Fibroblast of pulmonary artery (primary cell): ENCODE measurements around the gene MAP3K8.
"Not testable (repeated sequence)": the region's sequence is repeated elsewhere in the genome, so short reads cannot be mapped to it uniquely, and the experiment has no call there.

Experiments
- DNase-seq: peaks from one replicate; pipeline ENCODE4 v3.0.0-alpha.2; 2010; ENCODE audit warnings: low read depth
- H3K4me3 ChIP-seq: replicated peaks from 2 replicates; pipeline ENCODE4 v1.5.1; 2011; ENCODE audit warnings: low read depth, mild to moderate bottlenecking, control low read depth, low read length, moderate library complexity
- TF ChIP-seq, protein P1 (sequence below): IDR thresholded peaks from 2 replicates; pipeline ENCODE4 v1.5.1; 2011; ENCODE audit warnings: mild to moderate bottlenecking, control low read depth, low read length, inconsistent platforms; ENCODE audit errors: missing control alignments

MAP3K8 gene

DNA sequence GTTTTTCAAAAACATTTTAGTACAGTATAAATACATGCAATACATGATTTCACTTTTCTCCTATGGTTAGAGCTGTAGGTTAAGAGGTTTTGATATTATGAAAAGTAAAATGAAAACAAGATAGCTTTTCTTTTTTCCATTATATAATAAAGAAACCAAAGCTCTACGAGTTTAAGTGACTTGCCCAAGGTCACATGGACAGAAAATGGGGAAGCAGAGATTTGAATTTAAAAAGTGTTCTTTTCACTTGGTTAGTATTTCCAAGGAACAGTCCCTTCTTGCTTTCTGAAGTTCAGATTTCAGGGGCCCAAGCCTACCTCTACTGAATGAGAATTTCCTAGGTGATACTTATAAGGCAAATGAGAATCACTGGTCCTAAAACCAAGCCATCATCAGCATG lies 13.2 kb upstream of the MAP3K8 start:
- no peak for DNase-seq
- TF ChIP-seq, protein P1, sequence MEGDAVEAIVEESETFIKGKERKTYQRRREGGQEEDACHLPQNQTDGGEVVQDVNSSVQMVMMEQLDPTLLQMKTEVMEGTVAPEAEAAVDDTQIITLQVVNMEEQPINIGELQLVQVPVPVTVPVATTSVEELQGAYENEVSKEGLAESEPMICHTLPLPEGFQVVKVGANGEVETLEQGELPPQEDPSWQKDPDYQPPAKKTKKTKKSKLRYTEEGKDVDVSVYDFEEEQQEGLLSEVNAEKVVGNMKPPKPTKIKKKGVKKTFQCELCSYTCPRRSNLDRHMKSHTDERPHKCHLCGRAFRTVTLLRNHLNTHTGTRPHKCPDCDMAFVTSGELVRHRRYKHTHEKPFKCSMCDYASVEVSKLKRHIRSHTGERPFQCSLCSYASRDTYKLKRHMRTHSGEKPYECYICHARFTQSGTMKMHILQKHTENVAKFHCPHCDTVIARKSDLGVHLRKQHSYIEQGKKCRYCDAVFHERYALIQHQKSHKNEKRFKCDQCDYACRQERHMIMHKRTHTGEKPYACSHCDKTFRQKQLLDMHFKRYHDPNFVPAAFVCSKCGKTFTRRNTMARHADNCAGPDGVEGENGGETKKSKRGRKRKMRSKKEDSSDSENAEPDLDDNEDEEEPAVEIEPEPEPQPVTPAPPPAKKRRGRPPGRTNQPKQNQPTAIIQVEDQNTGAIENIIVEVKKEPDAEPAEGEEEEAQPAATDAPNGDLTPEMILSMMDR, result no peak

DNA sequence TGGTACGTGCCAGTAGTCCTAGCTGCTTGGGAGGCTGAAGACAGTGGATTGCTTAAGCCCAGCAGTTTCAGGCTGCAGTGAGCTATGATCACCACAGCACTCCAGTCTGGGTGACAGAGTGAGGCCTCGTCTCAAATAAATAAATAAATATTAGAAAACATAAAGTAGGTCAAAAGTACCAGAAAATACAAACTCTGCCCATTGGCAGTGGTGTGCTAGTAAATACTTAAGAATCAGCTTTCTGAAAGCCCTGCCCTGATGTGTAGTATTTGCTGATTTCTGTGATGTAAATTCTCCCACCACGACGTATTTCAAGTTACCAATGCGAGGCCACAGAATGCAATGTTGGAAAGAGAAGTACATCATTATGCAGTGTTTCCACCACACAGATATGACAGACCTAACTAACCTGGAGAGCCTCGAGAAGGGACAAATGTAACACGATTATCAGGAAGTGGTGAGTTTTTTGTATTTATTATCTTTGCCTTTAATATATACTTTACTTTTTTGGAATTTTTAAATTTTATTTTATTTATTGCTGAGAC lies 11.8 kb upstream of the MAP3K8 start:
- H3K4me3 ChIP-seq, result no peak overlapping the region
- TF ChIP-seq, protein P1, result no peak
- DNase-seq, result no peak

More for the DNA sequence above, 13.2 kb upstream of the MAP3K8 start:
- H3K4me3 ChIP-seq, result no peak overlapping the region

DNA sequence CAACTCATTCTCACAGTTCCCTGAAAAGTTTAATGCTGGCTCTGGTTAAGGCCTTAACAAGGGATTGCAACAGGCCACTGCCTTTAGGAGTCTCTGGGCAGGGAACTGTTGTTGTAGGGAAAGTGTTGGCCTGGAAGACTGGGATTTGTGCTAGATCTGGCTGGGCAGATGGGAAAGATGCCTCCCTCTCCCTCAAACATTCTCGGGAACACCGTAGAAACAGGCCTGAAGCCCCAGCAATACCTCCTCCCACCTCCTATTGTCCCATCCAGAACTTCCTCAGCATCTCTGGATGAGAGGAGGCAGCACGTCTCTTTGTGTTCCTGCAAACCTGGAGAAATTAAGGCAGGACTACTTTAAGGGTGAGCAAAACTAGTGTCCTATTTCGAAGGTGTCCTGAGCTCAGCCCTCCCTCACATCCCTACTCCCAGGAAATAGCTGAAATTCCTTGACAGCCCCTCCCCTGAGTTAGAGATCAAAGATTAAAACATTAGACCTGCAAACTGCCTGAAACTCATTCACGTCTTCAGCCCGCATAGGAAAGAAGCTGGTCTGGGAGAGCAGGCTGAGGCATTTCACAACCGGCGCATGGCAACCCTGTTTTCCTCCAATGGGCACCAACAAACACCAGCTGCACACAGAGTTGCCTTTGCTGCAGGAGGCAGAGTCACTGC lies 10.9 kb upstream of the MAP3K8 start:
- no peak overlapping the region for H3K4me3 ChIP-seq
- DNase-seq, result peak; percentile 84
- TF ChIP-seq, protein P1, result no peak

DNA sequence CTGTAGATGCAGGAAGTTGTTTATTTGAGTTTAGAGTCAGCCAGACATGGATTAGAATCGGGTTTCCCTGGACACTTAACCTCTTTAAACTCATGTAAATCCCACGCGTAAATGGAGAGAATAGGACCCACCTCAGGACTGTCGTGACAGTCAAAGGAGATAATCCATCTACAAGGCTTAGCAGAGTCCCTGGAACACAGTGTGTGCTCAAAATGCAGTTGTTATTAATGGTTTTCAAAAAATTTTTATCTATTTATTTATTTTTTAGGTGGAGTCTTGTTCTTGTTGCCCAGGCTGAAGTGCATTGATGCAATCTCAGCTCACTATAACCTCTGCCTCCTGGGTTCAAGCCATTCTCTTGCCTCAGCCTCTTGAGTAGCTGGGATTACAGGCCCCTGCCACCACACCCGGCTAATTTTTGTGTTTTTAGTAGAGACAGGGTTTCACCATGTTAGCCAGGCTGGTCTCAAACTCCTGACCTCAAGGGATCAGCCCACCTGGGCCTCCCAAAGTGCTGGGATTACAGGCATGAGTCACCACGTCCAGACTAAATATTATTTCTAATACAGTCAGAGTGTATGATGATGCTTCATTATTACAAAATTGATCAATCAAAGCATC lies 10.2 kb upstream of the MAP3K8 start:
- not testable (repeated sequence) for H3K4me3 ChIP-seq, DNase-seq

DNA sequence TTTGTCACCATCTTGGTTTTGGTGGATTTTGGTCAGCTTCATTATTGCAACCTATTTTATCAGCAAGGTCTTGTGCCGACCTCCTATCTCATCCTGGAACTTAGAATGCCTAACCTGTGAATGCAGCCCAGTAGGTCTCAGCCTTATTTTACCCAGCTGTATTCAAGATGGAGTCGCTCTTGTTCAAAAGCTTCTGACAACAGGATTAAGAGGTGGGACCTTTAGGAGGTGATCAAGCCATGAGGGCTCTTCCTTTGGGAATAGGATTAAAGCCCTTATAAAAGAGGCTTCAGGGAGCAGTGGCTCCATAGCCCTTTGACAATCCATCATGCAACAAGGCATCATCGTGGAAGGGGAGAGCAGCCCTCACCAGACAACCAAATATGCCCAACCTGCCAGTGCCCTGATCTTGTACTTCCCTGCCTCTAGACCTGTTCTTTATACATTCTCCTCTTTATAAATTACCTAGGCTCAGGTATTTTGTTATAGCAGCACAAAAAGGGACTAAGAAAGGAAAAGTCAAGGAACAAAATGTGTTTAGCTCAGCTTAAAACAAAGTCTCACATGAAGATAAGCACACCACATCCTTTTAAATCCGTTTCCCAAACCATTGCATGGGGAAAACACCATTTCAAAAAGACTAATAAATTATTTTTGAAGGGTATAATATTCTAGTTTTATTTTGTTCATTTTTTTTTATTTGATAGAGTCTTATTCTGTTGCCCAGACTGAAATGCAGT lies 8.5 kb upstream of the MAP3K8 start:
- TF ChIP-seq, protein P1, result no peak
- no peak overlapping the region for H3K4me3 ChIP-seq
- DNase-seq, result no peak

DNA sequence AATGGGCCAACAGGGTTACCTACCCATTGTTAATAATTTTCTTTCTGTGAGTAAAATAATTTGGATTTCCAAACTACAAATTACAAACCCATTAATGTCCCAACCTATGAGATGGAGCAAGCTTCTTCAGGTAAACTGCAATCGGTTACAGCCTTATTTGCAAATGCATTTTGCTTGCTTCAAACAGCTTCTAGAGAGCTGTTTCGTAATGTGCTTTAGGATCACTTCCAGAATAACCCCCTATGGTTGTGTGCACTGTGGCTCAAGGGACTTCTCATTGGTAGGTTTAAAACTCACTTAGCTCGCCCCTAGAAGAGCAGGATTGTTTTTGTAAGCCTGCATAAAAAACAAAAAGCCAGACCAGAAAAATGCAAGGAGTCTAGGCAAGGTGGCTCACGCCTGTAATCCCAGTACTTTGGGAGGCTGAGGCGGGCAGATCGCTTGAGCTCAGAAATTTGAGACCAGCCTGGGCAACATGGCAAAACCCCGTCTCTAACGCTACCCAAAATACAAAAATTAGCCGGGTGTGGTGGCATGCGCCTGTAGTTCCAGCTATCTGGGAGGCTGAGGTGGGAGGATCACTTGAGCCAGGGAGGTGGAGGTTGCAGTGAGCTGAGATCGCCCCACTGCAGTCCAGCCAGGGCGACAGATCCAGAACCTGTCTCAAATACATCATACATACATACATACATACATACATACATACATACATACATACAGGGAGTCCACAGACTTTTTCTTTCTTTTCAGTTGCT lies 3.3 kb upstream of the MAP3K8 start:
- TF ChIP-seq, protein P1, result no peak
- H3K4me3 ChIP-seq, result no peak overlapping the region
- no peak for DNase-seq
